ENCODE data around the gene MYO3B.

DNA sequence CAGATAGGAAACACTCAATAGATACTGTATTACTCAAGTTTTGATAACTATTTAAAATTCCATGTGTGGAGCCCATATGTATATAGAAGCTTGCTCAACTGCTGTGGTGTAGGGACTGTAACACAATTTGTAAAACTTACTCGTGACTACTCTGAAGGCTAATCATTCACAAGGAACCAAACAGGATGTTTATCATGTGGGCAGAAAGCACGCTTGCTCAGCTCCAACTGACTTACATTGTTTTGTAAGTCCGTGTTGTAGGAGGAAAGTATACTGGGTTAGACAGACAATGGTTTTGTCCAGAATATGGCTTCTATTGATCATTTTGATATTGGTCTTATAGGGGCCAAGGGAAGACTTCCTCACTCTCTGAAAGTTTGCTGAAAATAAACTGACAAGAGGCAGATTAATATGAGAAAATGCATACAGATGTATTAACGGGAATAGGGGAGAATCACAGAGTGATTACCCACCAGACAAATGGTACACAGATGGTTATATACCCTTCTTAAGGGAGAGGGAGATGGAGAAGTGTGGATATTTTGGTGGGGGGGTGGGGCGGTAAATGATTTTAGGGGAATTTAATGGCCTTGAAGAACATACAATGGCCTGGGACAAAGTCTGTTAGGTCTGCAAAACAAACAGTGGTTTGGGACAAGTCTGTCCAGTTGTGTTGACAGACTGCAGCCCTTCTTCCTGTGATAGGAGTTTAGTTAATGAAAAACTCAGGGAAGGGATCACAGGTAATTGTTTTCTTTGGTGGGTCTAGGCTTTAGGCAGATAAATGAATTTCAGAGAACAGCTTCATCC, 277.9 kb downstream of the MYO3B start:
- no peak for TF ChIP-seq GATA2 (IDR thresholded peaks at IDR 0.05; ENCODE audit: low read depth, low read length)
- TF ChIP-seq GATA3 (IDR thresholded peaks at IDR 0.05; ENCODE audit: low read depth, low read length): no peak
